GM18502 (cell line): Measurements from ENCODE around the gene WDR37.
"Not testable (repeated sequence)": the region's sequence is repeated elsewhere in the genome, so short reads cannot be mapped to it uniquely, and the experiment has no call there.

ENCODE experiments used
- ATAC-seq: cut with Tn5 transposase; IDR thresholded peaks from one replicate; pipeline ENCODE4 v1.9.1; 2021; ENCODE audit warnings: mild to moderate bottlenecking; ENCODE audit not compliant: unreplicated experiment, poor library complexity

WDR37 gene

DNA sequence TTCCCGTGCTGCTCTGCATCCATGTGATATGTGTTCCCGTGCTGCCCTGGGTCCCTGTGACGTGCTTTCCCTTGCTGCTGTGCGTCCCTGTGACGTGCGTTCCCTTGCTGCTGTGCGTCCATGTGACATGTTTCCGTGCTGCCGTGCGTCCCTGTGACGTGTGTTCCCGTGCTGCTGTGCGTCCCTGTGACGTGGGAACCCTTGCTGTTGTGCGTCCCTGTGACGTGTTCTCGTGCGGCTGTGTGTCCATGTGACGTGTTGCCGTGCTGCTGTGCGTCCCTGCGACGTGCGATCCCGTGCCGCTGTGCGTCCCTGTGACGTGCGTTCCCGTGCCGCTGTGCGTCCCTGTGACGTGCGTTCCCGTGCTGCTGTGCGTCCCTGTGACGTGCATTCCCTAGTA lies 45.8 kb downstream of the WDR37 start:
- ATAC-seq = no peak

DNA sequence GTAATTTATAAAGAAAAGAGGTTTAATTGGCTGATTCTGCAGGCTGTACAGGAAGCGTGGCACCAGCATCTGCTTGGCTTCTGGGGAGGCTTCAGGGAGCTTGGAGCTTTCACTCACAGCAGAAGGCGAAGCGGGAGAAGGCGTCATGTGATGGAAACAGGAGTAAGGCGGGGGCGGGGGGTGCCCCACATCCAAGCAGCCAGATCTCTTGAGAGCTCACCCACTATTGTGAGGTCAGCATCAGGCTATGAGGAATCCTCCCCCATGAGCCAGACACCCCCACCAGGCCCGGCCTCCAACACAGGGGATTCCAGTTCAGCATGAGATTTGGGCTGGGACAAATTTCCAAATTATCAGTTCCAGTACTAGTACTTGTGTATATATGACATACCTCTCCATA lies 46.2 kb downstream of the WDR37 start:
- no peak for ATAC-seq

DNA sequence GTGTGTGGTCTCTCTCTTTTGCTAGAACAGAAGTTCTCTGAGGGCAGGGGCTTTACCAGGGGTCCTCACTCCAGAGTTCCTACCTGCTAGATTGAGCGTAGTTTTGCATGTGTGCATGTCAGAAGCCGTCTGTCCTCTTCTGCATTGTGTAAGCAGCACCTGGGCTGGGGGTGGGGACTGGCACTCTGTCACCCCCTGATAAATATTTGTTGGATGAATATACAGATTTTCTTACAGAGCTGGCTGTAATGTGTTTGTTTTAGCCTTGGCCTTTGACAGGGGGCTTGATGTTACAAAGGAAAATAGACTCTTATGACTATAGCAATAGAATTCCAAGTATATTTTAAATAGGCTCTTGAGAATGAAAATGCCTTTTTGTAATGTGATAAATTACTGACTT lies 46.6 kb downstream of the WDR37 start:
- no peak for ATAC-seq

DNA sequence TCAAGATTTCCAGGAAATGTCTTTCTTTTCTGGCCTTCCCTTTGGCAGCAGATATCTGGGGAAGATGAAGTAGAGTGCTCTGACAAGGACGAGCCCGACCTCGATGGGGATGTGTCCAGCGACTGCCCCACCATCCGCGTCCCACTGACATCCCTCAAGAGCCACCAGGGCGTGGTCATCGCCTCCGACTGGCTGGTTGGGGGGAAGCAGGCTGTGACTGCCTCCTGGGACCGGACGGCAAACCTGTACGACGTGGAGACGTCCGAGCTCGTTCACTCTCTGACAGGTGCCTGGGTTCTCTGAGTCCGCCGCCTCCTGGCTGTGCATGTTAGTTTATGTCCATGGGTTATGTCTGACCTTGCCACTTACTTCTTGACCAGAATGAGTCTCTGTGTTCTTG lies 47.4 kb downstream of the WDR37 start:
- no peak for ATAC-seq

DNA sequence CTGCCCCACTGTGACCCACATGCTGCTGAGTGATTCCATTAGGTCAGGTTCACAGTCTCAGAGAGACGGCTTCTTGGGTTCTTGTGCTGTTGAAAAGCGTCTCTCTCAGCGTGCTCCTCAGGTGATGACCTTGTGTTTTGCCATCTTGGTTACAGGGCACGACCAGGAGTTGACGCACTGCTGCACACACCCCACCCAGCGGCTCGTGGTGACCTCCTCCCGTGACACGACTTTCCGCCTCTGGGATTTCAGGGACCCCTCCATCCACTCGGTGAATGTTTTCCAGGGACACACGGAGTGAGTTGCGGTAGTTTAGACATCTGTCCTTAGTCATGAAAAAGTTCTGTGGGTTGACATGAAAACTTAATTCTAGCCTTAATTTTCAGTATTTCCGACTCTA lies 48.8 kb downstream of the WDR37 start:
- ATAC-seq = no peak

DNA sequence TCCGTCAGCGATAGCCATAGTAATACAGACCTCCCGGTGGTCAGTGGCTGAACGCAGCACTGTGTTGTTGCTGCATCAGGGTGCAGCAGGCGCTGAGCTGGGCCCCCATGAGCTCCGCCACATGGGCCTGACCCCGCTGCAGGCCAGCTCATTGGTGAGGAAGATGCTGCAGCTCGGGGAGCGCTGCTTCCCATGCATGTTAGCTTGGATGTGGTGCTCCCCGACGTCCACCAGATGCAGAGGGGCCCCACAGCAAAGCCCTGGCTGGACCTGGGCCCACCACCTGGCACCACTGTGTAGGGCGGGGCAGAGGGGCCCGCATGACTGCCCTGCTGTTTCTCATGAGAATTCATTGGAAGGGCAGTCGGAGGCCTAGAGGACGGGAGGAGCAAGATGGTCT lies 50.8 kb downstream of the WDR37 start:
- ATAC-seq = no peak

DNA sequence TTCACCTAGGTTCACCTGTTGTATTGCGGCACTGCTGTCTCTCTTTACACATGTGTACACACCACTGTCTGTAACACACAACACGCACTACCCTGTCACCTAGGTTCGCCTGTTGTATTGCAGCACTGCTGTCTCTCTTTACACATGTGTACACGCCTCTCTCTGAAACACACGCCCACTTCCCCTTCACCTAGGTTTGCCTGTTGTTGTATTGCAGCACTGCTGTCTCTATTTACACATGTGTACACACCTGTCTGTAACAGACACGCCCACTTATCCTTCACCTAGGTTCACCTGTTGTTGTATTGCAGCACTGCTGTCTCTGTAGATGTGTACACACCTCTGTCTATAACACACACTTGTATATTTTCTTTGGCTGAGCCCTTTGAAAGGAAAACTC lies 51.5 kb downstream of the WDR37 start:
- no peak for ATAC-seq

DNA sequence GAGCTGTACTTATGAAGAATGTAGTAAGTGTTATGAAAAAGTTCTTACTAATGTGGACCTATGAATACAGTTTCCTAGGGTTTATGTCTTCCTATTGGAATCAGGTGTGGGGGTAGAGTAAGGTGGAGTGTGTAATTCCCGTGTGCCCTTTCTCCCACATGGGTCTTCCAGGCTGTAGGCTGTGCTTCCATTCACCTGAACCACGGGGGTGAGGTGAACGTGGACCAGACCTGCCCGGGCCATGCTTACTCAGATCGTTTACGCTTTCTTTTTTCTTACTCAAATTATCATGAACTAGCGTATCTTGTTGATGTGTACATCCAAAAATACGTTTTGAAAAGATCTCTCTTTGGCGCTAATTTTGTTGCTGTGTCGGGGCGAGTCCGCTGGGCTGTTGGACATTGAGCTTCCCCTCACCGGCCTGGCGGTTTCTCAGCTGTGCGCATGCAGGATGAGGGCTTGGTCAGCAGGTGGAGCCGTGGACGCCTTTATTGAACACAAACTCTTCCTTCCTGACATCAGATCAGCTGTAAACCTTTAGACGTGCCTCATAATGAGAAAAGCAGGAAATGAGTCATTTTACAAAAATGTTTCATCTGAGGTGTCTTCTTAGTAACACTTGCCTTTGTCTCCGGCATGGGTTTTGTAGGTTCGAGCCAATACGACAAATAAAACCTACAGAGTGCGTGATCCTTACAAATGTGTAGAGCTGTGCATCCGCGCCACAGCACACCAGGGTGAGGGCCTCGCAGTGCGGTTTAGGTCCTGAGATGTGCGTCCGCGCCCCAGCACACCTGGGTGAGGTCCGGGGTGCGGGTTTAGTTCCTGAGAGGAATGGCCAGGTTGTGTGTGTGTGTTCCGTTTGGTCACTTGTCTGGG lies 53.8 kb downstream of the WDR37 start:
- peak; percentile 80 for ATAC-seq

DNA sequence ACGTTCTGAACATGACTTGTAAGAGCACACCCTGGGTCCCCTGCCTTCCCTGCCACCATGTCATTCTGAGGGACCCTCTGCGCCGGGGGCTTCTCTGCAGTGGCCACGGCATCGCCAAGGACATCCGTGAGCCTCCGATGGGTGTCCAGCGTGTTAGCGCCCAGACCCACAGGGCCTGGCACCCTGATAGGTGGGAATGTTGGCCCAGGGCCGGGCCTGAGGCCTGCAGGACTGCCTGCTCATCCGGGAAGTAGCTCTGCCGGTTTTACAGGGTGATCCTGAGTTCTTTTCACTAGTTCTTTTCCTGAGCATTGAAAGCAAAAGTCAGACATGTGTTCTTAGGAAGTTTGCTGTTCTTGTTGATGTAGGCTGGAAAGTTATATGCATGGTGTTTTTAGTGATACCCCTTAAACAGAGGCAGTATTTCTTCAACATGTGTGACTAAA lies 54.5 kb downstream of the WDR37 start:
- ATAC-seq = no peak

DNA sequence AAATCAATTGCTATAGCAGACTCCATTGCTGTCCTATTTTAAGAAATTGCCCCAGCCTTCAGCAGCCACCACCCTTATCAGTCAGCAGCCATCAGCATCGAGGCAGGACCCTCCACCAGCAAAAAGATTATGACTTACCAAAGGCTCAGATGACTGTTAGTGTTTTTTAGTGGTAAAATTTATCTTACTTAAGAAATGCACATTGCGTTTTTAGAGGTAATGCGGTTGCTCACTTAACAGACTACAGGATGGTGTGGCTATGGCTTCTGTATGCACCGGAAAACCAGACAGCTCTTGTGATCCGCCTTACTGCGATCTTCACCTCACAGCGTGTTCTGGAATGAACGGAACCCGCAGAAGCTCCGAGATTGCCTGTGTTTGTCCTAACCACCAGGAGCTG lies 58.1 kb downstream of the WDR37 start:
- no peak for ATAC-seq

DNA sequence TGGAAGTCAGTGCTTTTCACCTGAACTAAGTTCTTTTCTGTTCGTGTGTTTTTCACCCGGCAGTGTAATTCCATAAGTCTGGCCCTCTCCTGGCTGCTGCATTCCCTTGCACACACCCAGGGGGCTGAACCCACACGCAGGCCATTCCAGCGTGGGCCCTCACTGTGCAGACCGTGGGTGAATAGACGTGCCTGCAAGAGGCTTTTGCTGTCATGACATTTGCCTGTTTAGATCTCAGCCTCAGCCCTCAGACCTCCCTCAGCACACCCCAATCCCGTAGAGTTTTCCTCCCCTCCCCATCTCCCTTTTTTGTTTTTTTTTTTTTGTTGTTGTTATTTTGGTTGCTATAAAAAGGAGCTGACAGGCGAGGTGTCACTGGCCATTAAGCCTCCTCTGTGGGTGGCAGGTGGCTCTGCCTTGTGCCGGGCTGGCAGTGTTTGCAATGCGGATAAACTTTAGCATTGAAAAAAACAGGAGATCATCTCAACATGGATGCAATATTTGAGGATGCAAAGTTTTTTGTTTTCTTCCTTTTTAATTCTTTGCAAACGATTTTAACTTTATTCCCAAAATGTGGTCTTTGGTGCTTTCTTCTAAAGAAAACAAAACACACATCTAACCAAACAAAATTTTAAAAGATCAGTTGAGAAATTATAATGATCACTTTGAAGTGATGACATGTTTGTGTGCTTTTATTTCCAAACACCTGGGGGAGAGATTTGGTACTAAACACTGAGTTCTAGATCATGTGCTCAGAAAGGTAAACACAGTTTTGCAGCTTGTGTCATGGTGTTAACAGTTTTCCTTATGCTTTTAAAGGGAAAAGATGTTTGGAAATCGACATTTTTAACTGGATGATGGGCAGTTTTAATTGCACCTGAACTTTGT lies 58.8 kb downstream of the WDR37 start:
- no peak for ATAC-seq

DNA sequence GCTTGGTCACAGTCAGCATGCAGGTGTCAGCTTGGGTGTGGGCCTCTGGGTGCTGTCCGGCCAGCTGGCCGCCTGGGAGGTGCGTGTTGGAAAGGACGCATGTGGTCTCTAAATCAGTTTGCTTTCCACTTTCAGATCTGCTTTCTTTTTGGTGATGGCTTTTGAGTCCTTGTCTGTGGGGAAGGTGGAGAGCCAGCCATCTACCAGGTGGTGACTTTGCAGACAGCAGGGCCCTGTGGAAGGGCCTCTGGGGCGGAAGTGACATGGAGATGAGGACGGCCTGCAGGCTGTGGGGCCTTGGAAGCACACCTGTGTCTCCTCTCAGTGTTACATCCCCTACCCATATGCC lies 59.4 kb downstream of the WDR37 start:
- no peak for ATAC-seq

DNA sequence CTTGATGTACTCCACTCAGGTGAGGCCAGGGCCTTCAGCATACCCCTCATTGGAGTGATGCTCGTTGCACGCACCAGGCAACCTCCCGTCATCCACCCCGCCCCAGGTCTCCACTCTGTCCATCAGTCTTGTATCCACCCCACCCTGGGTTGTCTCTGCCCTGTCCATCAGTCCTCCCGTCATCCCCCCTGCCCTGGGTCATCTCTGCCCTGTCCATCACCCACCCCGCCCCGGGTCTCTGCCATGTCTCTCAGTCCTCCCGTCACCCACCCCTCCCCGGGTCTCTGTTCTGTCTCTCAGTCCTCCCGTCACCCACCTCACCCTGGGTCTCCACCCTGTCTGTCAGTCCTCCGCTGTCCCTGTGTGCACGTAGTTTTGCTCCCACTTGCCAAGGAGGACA lies 59.9 kb downstream of the WDR37 start:
- no peak for ATAC-seq

DNA sequence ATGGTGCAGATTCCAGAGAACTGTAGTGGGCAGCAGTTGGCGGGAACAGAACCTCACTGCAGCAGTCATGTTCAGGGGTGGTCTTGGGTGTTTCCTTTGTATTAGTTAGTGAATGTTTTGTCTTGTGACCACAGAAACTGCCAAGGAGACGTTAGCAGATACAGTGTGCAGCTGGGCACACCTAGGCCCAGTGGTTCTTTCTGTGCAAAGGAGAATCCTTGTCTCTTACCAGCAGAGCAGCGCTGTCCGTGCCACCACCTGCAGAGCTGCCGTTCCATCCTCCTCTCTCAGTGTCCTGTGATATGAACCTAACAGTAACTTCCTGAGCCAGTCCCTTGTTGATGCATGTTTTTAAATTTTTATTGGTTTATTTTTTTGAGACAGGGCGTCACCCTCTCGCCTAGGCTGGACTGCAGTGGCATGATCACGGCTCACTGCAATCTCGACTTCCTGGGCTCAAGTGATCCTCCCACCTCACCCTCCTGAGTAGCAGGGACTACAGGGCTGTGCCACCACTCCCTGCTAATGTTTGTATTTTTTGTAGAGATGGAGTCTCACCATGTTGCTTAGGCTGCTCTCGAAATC lies 60.6 kb downstream of the WDR37 start:
- ATAC-seq = no peak

DNA sequence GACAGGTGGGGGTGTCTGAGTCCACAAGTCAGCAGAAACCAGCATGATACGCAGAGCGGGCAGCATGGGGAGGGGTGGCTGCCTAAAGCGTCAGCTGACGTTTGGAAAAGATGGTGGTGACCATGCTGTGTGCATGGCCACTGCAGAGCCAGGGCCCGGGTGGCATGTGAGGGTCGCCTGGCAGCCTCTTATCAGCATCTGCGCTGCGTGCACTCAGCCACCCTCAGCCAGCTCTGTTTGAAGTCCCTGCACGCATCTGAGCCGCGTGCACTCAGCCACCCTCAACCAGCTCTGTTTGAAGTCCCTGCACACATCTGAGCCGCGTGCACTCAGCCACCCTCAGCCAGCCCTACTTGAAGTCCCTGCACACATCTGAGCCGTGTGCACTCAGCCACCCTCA lies 61.5 kb downstream of the WDR37 start:
- no peak for ATAC-seq

DNA sequence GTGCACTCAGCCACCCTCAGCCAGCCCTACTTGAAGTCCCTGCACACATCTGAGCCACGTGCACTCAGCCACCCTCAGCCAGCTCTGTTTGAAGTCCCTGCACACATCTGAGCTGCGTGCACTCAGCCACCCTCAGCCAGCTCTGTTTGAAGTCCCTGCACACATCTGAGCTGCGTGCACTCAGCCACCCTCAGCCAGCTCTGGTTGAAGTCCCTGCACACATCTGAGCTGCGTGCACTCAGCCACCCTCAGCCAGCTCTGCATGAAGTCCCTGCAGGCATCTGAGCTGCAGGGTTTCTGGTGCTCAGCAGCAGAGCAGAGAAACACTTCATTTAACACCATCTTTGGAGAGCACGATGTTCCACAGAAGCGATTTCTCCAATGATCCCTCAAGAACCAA lies 62.1 kb downstream of the WDR37 start:
- not testable (repeated sequence) for ATAC-seq

DNA sequence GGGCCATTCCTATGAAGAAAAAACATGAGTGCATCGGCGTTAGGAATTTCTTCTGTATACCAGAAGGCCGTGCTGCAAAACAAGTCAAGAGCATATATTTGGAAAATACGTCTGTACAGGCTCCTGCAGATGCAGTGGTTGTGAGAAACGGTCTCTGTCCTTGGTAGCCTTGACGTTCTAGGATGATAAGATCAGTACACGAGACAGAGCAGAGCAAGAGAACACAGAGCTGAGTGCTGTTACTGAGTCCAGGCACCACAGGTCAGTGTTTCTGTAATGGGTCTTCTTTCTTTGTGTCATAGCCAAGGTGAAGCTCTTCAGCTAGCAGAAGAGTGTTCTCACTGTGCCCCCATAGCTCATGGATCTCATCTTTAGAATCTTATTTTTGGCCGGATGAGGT lies 62.8 kb downstream of the WDR37 start:
- ATAC-seq = no peak

DNA sequence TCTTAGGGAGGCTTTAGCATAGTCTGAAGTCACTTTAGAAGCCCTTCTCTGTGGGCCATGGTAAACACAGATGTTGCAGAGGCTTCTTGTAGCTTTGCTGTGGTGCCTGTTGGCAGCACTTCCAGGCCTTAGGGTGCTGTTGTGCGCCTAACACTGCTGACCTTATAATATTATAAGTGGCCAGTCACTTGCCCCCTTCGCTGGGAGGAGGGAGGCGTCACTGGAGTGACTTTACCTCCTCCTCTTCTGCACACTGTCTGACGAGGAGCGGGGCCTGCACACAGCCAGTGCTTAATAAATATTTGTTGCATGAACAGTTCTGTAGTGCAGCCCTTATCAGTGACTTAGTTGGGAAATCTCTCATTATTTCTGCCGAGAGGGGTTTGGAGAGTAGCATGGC lies 63.3 kb downstream of the WDR37 start:
- ATAC-seq = no peak

DNA sequence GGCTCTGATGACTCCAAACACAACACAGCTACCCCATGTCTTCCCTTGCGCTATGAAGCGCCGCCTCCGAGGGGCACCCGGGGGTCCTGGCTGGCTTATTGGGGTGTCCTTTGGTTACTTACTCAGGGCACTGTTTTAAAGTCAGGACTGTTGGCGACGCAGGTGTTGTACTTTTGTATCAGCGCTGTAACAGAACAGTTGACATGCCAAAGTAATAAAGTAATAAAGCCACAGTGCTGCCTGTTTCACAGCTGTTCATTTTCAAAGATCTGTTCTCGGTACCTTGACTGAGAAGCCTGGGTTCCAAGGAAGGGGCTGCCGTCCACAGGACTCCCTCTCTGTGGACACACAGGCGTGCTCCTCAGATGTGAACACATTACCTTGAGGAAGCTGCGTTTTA lies 64.1 kb downstream of the WDR37 start:
- no peak for ATAC-seq

DNA sequence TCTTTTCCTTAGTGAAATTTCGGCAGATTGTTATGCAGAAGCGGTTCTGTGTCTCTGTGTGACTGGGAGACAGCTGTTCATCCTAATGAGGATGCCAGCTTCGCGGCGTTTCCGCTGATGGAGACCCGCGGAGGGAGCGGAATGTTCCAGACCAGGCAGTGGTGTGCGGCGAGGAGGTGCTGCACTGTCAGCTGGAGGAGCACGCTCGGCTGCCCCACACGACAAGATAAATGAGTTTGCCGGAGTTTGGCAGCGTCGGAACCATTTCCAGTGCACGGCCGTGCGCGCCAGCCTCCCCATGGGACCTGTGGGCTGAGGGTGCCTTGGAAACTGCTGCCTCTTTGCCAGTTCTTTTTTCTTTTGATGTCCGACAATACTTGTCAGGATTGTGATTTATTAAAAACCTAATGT lies 64.6 kb downstream of the WDR37 start:
- no peak for ATAC-seq

DNA sequence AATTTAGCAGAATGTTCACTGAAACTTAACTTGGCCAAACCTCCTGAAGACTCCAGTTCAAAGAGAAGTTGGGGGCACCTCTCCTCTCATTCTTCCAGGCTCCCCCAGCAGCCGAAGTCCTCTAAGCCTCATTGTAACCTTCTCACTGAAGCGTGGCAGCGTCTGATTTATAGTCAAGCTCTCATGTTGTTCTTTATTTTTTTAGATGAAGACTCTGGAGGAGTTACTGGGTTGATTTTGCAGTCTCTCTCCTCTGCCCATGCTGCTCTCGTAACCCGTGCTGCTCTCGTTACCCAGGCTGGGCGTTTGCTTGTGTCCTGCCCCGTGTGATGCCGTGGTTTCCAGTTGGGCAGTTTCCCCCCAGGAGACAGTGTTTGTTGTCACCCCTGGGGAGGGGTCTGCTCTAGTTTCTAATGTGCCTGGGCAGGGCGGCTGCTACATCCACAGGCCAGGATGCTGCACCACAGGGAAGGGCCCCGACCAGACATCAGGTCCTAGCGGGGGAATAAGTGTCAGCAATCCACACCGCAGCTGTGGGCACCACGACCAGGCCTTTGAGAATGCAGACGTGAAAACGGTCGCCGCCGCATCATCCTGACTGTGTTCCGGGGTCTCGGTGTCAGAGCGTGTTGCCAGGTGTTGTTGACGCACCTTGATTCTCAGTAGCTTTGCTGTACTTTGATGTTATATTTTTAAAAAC lies 65.2 kb downstream of the WDR37 start:
- ATAC-seq = no peak
